Measurements from ENCODE around the gene DLG5.

The DLG5 gene

DNA sequence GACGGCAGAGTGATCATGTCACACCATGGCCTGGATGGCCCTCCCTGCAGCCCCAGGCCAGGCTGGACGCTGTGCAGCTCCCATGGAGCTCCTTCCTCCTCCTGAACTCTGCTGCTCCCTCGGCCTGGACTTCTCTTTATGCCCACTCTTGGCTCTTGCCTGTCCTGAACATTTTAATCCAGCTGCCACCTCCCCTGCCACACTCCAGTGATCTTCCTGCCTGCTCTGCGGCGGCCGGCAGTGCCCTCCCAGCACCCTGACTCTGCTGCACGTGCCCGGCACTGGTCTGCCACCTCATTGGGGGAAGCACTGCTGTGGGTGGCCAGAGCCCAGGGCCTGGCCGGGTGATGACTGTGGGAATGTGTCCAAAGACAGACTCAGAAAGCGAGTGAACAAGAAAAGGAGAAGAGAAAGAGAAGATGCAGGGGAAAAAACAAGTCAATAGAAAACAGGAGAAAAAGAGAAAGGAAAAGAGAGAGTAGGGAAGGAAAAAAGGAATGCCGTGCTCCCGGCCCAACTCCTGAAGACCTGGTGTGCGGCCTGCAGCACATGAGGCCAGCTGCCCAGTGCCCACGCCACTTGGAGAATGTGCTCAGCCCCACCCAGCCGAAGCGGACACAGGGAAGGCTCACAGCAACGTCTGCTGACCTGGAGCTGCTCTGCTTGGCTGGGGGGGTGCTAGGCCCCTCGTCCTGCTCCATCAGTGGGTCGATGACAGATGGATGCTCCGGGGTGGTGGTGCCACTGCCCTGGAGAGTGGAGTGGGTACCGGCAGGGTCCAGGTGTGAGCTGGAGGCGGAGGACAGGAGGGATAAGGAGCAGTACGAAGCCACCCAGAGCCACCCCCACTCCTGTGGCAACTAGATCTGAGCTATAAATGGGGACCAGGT lies 115.9 kb downstream of the DLG5 start:
- no peak for DNase-seq (ENCODE audit: low spot score)
- in situ Hi-C loops (cut with MboI; ENCODE audit: low sequenced_read_pairs, unreplicated experiment) = no loop called here
- TF ChIP-seq, protein P1, sequence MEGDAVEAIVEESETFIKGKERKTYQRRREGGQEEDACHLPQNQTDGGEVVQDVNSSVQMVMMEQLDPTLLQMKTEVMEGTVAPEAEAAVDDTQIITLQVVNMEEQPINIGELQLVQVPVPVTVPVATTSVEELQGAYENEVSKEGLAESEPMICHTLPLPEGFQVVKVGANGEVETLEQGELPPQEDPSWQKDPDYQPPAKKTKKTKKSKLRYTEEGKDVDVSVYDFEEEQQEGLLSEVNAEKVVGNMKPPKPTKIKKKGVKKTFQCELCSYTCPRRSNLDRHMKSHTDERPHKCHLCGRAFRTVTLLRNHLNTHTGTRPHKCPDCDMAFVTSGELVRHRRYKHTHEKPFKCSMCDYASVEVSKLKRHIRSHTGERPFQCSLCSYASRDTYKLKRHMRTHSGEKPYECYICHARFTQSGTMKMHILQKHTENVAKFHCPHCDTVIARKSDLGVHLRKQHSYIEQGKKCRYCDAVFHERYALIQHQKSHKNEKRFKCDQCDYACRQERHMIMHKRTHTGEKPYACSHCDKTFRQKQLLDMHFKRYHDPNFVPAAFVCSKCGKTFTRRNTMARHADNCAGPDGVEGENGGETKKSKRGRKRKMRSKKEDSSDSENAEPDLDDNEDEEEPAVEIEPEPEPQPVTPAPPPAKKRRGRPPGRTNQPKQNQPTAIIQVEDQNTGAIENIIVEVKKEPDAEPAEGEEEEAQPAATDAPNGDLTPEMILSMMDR (IDR thresholded peaks at IDR 0.05; ENCODE audit: borderline replicate concordance, control extremely low read depth, extremely low read depth, insufficient read depth, missing control alignments) = no peak

DNA sequence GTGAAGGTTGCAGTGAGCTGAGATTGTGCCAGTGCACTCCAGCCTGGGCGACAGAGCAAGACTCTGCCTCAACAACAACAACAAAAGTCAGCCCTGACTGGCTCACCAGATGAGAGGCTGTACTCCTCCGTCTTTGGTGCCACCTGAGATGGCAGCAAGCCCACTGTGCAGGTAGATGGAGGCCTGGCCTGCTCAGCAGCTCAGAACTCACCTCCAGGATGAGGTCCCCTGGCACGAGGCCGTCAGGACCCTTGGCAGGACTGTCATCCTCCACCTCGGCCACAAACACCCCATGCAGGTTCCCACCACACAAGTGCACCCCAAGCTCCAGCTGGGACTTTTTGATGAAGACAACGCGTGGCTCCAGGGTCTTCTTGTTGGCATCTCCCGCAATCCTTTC lies 117.2 kb downstream of the DLG5 start:
- no peak for DNase-seq (ENCODE audit: low spot score)
- TF ChIP-seq, protein P1 (IDR thresholded peaks at IDR 0.05; ENCODE audit: borderline replicate concordance, control extremely low read depth, extremely low read depth, insufficient read depth, missing control alignments) = no peak
- in situ Hi-C loops (cut with MboI; ENCODE audit: low sequenced_read_pairs, unreplicated experiment) = no loop called here

DNA sequence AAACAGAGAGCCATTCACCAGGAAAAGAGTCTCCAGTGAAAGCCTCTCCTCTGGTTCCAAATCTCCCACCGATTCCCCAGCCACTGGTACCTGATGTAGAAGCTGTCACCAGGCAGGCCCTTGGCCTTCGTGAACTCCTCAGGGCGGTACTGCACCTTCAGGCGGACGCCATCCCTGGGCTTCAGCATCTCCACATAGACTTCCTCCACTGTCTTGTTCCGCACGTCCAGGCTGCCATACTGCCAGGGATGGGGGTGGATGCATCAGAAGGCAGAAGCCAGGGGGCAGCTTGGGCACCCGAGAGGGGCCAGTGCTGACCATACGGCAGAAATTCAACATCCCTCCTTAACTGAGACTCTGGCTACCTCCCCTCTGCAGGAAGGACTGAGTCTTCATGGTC lies 118.8 kb downstream of the DLG5 start:
- in situ Hi-C loops (cut with MboI; ENCODE audit: low sequenced_read_pairs, unreplicated experiment) = no loop called here
- TF ChIP-seq, protein P1 (IDR thresholded peaks at IDR 0.05; ENCODE audit: borderline replicate concordance, control extremely low read depth, extremely low read depth, insufficient read depth, missing control alignments) = no peak
- no peak for DNase-seq (ENCODE audit: low spot score)

DNA sequence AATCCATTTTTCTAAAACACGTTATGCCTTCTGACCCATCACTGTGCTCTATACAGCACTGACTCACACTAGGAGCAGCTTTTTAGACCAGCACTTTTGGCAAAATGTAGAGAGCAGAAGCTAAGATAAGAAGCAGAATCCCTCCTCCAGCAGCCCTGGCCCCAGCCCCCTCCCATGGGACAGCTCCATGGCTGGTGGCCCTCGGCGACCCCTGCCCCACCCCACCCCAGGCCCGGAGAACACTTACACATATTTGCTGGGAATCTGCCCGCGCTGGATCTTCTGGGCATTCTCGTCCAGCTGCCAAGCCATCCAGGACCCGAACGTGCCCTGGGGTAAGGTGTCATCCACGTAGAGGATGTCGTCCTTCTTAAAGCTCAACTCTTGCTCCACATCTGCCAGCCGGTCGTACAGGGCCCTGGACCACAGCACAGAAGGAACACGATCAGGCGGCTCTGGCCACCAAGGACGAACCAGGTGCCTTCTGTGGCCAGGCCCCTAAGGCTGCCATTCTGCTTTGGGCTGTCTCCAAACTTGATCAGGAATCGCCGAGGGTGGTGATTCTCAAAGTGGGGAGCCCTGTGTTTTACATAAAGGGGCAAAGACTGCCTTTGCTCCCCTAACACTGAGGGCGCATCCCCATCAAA lies 119.9 kb downstream of the DLG5 start:
- TF ChIP-seq, protein P1 (IDR thresholded peaks at IDR 0.05; ENCODE audit: borderline replicate concordance, control extremely low read depth, extremely low read depth, insufficient read depth, missing control alignments) = no peak
- in situ Hi-C loops (cut with MboI; ENCODE audit: low sequenced_read_pairs, unreplicated experiment) = no loop called here
- DNase-seq (ENCODE audit: low spot score) = no peak

DNA sequence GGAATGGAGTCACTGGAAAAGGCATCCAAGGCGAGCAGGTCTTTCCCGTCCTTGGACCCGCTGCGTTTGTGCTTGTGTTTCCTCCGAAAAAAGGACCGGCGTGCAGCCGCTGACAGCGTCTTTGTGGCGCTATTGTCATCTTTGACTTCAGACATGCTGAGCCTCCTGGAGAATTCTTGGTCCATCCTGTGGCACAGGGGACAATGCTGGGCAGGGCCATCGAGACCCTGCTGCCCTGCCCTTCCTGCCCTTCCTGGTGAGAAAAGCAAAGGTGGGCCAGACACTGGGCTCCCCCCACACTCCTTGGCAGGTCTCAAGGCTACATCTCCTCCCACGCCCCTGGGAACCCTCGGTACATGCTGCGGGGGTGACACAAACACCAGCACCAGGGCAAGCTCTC lies 120.9 kb downstream of the DLG5 start:
- TF ChIP-seq, protein P1 (IDR thresholded peaks at IDR 0.05; ENCODE audit: borderline replicate concordance, control extremely low read depth, extremely low read depth, insufficient read depth, missing control alignments) = no peak
- no peak for DNase-seq (ENCODE audit: low spot score)
- in situ Hi-C loops (cut with MboI; ENCODE audit: low sequenced_read_pairs, unreplicated experiment) = no loop called here

DNA sequence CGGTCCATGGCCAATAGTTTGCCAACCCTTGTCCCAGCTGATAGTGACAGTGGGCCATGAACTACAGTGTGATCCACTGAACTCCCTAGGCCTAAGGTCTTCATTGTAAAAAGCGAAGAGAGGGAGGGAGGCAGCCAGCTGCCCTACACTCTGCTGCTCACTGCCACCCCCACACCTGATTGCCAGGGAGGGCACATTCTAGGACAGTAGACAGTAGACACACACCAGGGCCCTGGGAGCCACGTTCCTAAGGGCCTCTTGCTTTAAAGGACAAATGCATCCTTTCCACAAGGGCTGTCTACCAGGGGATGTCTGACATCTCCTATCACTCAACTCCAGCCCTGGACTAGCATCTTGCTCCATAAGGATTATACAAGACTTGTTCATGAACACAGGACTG lies 122.2 kb downstream of the DLG5 start:
- TF ChIP-seq, protein P1 (IDR thresholded peaks at IDR 0.05; ENCODE audit: borderline replicate concordance, control extremely low read depth, extremely low read depth, insufficient read depth, missing control alignments) = no peak
- DNase-seq (ENCODE audit: low spot score) = no peak
- in situ Hi-C loops (cut with MboI; ENCODE audit: low sequenced_read_pairs, unreplicated experiment) = no loop called here
